Stimulated activated CD4-positive, alpha-beta T cell treated with anti-CD3 and anti-CD28 coated beads, TNF-alpha, amount 100 ng/mL, for 24 hours (primary cell): ENCODE results near the gene CNOT1.
"Not testable (repeated sequence)": the region's sequence is repeated elsewhere in the genome, so short reads cannot be mapped to it uniquely, and the experiment has no call there.

ENCODE experiments used
- DNase-seq, 3 experiments: peaks; one replicate each; pipeline ENCODE4 v3.0.0-alpha.2; 2020; ENCODE audit warnings: low read depth in 3 of 3

The CNOT1 gene

DNA sequence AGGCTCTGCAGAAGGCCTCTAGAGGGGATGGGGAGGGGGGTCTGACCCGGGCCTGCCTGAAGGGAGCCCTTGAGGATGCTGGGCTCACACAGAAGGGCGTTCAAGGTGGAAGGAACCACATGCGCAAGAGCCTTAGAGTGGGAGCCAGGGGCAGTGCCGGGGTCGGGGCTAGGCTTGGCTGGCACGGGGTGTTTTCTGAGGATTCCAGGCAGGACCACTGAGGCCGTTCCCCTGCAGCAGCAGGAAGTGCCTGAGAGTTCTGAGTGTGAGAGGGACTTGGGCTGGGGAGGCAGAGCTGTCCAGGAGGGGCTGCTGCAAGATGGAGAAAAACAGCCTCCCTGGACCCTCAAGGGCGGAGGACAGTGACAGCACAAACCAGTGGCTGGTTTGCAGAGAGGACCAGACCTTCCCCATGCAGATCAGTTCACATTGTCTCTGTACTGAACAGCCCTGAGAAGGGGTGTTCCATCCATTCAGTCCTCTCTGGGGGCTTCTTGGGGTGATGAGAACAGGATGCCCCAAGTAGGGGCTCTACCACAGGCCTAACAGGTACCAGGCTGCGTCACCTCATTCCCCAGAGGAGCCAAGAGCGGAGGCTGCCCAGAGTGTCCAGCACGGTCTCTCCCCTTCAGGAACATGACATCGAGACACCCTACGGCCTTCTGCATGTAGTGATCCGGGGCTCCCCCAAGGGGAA, 126.3 kb downstream of the CNOT1 start:
- no peak for DNase-seq

DNA sequence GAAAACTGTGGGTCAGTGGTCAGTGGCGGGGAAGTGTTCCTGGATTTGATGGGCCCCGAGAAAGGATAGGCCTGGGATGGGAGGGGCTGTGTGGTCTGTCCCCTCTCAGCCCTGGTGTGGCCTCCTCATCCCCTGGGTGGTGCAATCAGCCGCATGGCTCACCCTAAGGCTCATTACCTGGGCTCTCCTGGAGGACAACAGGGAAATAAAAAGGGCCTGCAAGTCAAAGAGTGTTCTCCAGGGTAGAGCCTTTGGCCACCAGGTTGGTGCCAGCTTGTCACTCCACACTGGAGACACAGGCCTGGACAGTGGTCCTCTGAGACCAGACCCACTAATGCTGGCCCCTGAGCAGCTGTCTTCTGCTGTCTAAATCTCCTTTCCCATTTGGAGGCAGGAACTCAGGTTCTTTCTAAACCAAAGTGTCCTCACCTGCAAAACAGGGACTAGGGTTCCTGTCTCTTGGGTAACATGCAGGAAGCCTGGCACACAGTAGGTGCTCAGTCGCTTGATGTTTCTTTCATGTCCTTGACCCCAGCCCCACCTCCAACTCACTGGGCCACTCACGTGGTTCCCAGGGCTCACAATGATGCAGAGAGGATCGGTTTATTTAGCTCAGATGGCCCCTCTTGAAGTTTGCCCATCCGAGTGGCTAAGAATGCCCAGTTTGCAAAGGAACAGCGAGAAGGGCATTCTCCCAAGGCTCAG, 127.3 kb downstream of the CNOT1 start:
- DNase-seq = no peak

DNA sequence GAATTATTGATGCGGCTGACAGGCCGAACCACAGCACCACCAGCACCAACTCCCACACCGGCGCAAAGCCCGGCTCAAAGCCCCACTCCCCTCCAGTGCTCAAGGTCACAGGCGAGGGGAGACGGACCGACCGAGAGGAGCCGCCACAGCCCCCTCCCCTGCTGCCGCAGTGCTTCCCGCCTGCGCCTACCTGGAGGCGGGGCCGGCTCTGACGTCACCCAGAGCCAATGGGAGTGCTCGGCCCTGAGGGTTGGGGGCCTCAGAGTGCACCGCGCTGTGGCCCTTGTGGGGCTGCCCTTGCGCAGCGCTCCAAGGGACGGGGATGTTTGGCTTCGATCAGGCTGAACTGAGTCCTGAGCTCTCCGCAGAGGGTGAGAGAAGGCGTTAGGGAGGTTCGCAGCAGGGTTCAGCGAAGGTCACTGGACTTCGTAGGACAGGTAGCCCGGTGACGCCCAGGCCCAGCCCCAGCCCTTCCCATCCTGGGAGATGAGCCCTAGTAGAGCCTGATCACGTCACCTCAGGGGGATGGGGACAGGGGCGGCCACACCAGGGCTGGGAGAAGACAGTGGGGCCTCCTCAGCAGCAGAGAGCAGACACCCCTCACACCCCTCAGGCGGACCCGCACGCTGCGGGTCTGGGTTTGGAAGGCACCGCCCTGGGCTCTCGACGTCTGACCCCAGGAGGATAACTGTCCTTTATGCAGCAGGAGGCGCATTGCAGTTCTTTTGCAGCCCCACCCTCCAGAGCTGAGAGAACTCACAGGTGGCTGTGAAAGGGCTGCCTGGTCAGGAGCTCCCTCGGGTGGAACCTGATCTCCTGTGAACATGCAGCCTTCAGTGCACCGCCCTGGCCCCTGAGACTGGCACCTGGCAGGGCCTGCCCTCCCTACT, 128.1 kb downstream of the CNOT1 start:
- peak in 2 of 3 experiments; percentile 19 to 59 for DNase-seq

DNA sequence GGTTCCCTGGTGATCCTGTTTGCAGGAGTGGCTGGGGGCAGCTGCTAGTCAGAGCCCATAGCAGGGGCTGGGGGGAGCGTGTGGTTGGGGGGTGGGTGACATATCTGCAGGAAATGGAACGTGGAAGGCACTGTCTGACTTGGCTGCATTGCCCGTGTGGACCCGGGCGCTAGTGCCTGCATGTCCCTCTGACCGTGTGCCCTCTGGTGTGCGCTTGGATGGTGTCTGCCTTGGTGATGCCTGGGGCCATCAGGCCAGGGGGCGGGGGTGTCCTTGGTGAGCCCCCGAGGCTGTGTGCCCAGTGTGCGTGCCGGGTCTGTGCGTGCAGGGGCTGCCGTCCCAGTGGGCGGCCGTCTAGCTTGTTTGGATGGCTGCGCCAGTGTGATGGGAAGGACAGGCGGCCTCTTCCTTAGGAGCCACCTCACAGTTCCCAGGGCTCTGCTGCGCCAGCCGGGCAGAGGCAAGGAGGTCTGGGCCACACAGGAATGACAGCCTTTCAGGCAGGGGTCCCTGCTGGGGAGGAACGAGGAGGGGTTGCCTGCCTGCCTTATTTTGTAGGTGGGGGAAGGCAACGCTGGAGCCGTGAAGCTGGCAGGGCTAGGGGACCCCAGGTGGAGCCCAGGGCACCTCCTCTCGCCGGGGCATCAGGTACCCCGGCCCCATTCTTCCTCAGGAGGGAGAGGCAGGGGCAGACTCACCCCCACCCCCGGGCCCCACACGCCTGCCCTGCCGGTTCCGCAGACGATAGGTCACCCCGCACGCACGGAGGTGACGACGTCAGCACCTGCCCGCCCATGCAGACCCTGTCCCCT, 129.0 kb downstream of the CNOT1 start:
- no peak for DNase-seq

DNA sequence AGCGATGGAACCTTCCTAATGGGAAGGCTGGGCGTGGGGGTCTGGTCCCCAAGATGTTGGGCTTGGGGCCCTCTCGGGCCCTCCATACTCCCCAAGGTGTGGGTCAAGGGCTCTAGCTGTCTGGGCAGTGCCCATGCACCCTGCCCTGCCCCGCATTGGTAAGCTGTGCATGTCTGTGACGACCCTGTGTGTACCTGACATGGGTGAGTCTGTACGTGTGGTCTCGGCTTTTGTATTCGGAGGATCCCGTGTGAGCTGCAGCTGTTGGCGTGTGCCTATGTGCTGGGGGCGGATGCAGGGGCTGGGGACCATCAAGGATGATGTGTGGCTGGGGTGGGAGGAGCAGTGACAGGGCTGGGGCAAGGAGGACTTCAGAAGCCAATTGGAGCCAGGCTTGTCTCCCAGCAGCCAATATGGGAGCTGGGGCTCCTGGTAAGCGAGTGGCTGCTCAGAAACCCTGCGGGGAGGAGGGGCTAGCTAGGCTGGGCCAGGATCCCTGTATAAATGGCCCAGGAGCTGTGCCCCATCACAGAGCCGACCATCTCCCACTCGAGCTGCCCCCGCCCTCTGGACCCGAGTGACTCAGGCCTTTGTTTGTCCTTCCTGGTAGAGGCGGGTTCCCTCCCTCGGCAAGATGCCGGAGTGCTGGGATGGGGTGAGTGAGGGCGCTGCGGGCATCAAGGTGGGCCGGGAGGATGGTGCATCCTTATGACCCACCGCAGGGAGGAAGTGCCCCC, 129.8 kb downstream of the CNOT1 start, which contains the start of gene NDRG4:
Gene NDRG4 (plus strand): TSS at position 529 of the 737 bp plus-strand sequence. CDS start 106 bp downstream, at position 635.
- peak in 1 of 3 experiments; percentile 46 for DNase-seq

- DNase-seq = no peak
Observed at GRCh38 chr16:58499092-58499511, 130.5 kb downstream of the CNOT1 start.

- no peak for DNase-seq
Observed at GRCh38 chr16:58498341-58499091, 131.1 kb downstream of the CNOT1 start.

GRCh38 chr16:58497935-58498334, 131.7 kb downstream of the CNOT1 start:
- no peak for DNase-seq

DNA sequence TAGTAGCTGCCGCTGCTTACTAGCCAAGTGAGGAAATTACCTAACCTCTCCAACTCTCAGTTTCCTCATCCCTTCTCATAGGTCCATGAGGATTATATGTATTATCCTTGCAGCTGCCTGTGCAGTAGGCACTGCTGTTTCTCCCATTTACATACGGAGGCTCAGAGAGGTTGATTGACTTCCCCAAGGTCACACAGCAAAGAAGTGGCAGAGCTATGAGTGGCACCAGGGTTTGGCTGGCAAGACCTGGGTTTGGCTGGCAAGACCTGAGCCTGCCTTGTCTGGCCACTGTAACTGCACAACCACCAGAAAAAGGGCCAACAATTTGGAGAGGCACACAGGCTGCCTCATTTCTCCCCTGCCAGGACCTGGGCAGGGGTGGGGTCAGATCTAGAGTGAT, 132.2 kb downstream of the CNOT1 start:
- DNase-seq = no peak

- DNase-seq = no peak
Observed at GRCh38 chr16:58495521-58496331, 133.9 kb downstream of the CNOT1 start.

GRCh38 chr16:58494981-58495520, 134.6 kb downstream of the CNOT1 start:
- DNase-seq = peak; percentile 31 to 73 (median 50)

DNA sequence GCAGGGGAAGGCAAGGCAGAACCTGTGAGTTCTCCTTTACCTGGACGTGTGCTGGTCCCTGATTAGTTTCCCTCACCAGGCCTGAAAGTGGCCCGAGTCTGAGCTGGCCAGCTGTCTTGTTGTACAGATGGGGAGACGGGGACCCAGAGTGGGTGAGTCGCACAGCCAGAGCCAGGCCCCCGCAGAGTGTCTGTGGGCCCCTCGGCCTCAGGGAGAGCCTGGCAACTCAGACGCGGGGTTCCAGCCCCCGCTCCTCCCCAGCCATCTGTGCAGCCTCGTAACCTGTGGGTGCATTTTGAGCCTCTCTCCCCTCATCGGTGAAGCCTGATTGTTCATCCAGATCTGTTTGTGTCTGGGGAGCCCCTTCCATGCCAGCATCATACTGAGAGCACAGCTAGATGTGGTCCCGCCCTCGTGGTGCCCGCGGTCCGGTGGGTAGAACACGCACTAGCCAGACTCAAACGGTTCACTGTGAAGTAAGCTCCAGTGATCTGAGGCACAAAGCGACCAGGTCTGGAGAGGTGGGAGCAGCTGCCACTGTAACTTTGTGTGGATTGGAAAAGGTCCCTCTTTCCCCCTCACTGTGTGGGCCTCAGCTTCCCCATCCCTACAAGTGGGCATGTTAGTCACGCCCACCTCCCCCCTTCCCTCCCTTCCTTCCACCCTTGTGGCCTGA, 135.7 kb downstream of the CNOT1 start:
- no peak for DNase-seq

DNA sequence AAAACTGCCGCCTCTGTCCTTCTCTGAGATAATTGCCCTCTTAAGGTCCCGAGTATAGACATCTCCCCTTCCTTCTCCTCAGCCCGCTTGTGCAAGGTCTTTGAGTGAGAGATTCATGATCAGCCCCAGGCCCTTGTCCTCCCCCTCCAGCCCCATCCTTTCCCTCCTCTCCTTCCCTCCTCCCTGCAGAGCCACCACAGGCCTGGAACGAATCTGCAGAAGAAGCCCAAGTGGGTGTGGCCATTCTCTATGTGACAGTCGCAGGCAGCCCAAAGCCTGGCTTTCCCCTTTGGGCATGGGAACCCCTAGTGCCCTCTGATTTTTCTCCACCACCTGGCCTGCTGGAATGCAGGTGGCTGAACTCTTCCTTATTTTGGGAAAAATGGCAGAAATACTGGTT, 136.9 kb downstream of the CNOT1 start:
- DNase-seq = no peak

GRCh38 chr16:58492066-58492465, 137.6 kb downstream of the CNOT1 start:
- DNase-seq = no peak

- DNase-seq = not testable (repeated sequence)
Observed at GRCh38 chr16:58490539-58490938, 139.1 kb downstream of the CNOT1 start.

- DNase-seq = no peak
Observed at GRCh38 chr16:58490065-58490464, 139.6 kb downstream of the CNOT1 start.

DNA sequence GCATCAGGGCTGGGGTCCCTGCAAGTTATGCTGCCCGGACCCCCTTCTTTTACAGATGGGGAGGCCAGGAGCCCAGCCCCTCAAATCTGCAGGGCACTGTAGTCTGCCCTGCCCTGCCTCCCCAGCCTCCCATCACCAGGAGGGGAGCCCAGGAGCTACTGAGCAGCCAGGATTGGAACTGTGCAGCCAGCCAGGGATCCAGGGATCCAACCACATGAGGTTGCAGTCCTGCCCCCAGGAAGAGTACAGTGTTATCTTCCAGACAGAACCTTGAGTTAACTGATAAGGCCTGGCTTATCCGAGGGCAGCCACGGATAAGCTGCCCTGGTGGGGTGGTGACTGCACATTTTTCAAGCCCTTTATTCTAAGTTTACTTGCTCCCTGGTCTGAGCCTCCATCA, 141.1 kb downstream of the CNOT1 start:
- no peak for DNase-seq
